ENCODE data around the gene CYP24A1.

DNA sequence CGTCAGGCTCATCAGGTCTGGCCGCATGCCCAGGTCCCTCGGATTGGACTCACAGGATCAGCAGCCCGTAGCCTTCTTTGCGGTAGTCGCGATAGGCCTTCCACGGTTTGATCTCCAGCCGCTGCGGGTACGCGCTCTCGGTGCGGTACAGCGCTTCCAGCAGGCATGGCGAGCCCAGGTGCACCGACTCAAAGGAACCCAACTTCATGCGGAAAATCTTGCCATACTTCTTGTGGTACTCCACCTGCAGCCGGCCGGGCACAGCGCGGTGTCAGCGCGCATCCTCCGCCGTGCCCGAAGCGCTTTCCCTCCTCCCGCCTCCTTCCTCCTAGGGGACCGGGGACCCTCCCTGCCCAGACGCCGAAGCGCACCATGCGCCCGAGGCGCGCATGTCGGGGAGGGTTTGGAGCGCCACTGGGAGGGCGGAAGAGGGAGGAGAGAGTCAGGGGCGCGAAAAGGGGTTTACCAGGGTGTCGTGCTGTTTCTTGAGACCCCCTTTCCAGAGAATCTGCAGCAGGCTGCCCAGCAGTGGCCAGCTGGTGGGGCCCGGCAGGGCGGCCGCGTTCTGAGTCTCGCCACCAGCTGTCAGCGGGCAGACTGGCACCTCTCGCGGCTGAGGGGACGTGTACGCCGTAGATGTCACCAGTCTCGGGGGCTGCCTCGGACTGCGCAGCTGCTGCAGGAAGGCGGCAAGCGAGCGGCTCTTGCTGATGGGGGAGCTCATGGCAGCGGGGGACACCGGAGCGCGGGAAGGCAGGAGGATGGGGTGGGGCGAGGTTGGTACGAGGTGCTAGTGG is 732 bp downstream of the CYP24A1 start:
- TF ChIP-seq, protein P1, sequence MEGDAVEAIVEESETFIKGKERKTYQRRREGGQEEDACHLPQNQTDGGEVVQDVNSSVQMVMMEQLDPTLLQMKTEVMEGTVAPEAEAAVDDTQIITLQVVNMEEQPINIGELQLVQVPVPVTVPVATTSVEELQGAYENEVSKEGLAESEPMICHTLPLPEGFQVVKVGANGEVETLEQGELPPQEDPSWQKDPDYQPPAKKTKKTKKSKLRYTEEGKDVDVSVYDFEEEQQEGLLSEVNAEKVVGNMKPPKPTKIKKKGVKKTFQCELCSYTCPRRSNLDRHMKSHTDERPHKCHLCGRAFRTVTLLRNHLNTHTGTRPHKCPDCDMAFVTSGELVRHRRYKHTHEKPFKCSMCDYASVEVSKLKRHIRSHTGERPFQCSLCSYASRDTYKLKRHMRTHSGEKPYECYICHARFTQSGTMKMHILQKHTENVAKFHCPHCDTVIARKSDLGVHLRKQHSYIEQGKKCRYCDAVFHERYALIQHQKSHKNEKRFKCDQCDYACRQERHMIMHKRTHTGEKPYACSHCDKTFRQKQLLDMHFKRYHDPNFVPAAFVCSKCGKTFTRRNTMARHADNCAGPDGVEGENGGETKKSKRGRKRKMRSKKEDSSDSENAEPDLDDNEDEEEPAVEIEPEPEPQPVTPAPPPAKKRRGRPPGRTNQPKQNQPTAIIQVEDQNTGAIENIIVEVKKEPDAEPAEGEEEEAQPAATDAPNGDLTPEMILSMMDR (IDR thresholded peaks at IDR 0.05): no peak
- no peak for TF ChIP-seq ZFX (IDR thresholded peaks at IDR 0.05; ENCODE audit: borderline replicate concordance)

All from 22Rv1 (cell line).